ENCODE measurements around the gene THBS1. TPM values are rescaled to one million over a fixed set of nuclear protein-coding genes. Genes with fewer than 3 reads are reported as not detected.

Gene THBS1
- total RNA-seq = 1 to 10 TPM in 1 of 2 donors, under 1 TPM in 1; 0.66 to 3.5 TPM

- peak; percentile 49 for ATAC-seq (replicated peaks)
- peak within 1 kb of the TSS; percentile 70 for H3K4me3 Mint-ChIP-seq
- no peaks in the 10 kb centered on the region for H3K9me3 Mint-ChIP-seq
- H3K4me1 Mint-ChIP-seq = peaks cover 12% of the 10 kb centered on the region
- H3K27me3 Mint-ChIP-seq = peaks cover 20% of the 10 kb centered on the region
- H3K36me3 Mint-ChIP-seq (ENCODE audit: low read depth) = no peaks in the 10 kb centered on the region
- H3K27ac Mint-ChIP-seq = no peak within 1 kb of the TSS
These were observed at the start of gene THBS1 for GRCh38 chr15:39580485-39581241. TSS of gene THBS1 (plus strand) at chr15:39581079. CDS start at chr15:39581858, 779 bp downstream.

- Mint-ChIP-seq H3K27me3 (peaks cover 15% of the 10 kb centered on the region), H3K9me3 (no peaks in the 10 kb centered on the region), H3K36me3 (ENCODE audit: low read depth) (no peaks in the 10 kb centered on the region), H3K4me1 (no peaks in the 10 kb centered on the region), H3K4me3 (no peak overlapping the region), H3K27ac (no peak overlapping the region)
- ATAC-seq (replicated peaks) = no peak
These were observed 45.9 kb upstream of the THBS1 start for GRCh38 chr15:39534996-39535395.

- Mint-ChIP-seq H3K36me3 (ENCODE audit: low read depth) (no peaks in the 10 kb centered on the region), H3K9me3 (no peaks in the 10 kb centered on the region), H3K4me1 (no peaks in the 10 kb centered on the region), H3K27ac (no peak overlapping the region), H3K27me3 (peaks cover 10% of the 10 kb centered on the region), H3K4me3 (no peak overlapping the region)
- ATAC-seq (replicated peaks) = no peak
These were observed 45.4 kb upstream of the THBS1 start for GRCh38 chr15:39535466-39535865.

GRCh38 chr15:39538936-39539335 lies 41.9 kb upstream of the THBS1 start:
- no peaks in the 10 kb centered on the region for H3K9me3 Mint-ChIP-seq
- no peaks in the 10 kb centered on the region for H3K4me1 Mint-ChIP-seq
- H3K27ac Mint-ChIP-seq = no peak overlapping the region
- ATAC-seq (replicated peaks) = no peak
- H3K36me3 Mint-ChIP-seq (ENCODE audit: low read depth) = no peaks in the 10 kb centered on the region
- H3K4me3 Mint-ChIP-seq = no peak overlapping the region
- peaks cover 20% of the 10 kb centered on the region for H3K27me3 Mint-ChIP-seq

- H3K36me3 Mint-ChIP-seq (ENCODE audit: low read depth) = no peaks in the 10 kb centered on the region
- peaks cover 15% of the 10 kb centered on the region for H3K27me3 Mint-ChIP-seq
- no peak overlapping the region for H3K27ac Mint-ChIP-seq
- no peaks in the 10 kb centered on the region for H3K4me1 Mint-ChIP-seq
- H3K9me3 Mint-ChIP-seq = no peaks in the 10 kb centered on the region
- no peak overlapping the region for H3K4me3 Mint-ChIP-seq
- ATAC-seq (replicated peaks) = no peak
These were observed 41.4 kb upstream of the THBS1 start for GRCh38 chr15:39539466-39539865.

- no peak overlapping the region for H3K27ac Mint-ChIP-seq
- H3K36me3 Mint-ChIP-seq (ENCODE audit: low read depth) = no peaks in the 10 kb centered on the region
These were observed 40.8 kb upstream of the THBS1 start for GRCh38 chr15:39539973-39540558.

GRCh38 chr15:39542385-39543065 lies 38.4 kb upstream of the THBS1 start:
- Mint-ChIP-seq H3K27ac (no peak overlapping the region), H3K9me3 (no peaks in the 10 kb centered on the region), H3K4me3 (no peak overlapping the region), H3K36me3 (ENCODE audit: low read depth) (no peaks in the 10 kb centered on the region), H3K4me1 (no peaks in the 10 kb centered on the region), H3K27me3 (peaks cover 25% of the 10 kb centered on the region)
- no peak for ATAC-seq (replicated peaks)

More at GRCh38 chr15:39539973-39540558, 40.8 kb upstream of the THBS1 start:
- H3K4me1 Mint-ChIP-seq = no peaks in the 10 kb centered on the region
- H3K4me3 Mint-ChIP-seq = no peak overlapping the region
- no peak for ATAC-seq (replicated peaks)
- peaks cover 18% of the 10 kb centered on the region for H3K27me3 Mint-ChIP-seq
- H3K9me3 Mint-ChIP-seq = no peaks in the 10 kb centered on the region

- Mint-ChIP-seq H3K27ac (no peak overlapping the region), H3K36me3 (ENCODE audit: low read depth) (no peaks in the 10 kb centered on the region), H3K4me1 (no peaks in the 10 kb centered on the region), H3K9me3 (no peaks in the 10 kb centered on the region), H3K4me3 (no peak overlapping the region), H3K27me3 (peaks cover 29% of the 10 kb centered on the region)
- no peak for ATAC-seq (replicated peaks)
These were observed 37.2 kb upstream of the THBS1 start for GRCh38 chr15:39543651-39544050.

- no peaks in the 10 kb centered on the region for H3K4me1 Mint-ChIP-seq
- no peaks in the 10 kb centered on the region for H3K36me3 Mint-ChIP-seq (ENCODE audit: low read depth)
- no peaks in the 10 kb centered on the region for H3K9me3 Mint-ChIP-seq
- H3K27me3 Mint-ChIP-seq = peaks cover 29% of the 10 kb centered on the region
- H3K27ac Mint-ChIP-seq = no peak overlapping the region
- H3K4me3 Mint-ChIP-seq = no peak overlapping the region
- no peak for ATAC-seq (replicated peaks)
These were observed 34.0 kb upstream of the THBS1 start for GRCh38 chr15:39546842-39547241.

- peaks cover 19% of the 10 kb centered on the region for H3K27me3 Mint-ChIP-seq
- H3K9me3 Mint-ChIP-seq = no peaks in the 10 kb centered on the region
- no peak overlapping the region for H3K27ac Mint-ChIP-seq
- no peak overlapping the region for H3K4me3 Mint-ChIP-seq
- no peak for ATAC-seq (replicated peaks)
- H3K36me3 Mint-ChIP-seq (ENCODE audit: low read depth) = no peaks in the 10 kb centered on the region
- no peaks in the 10 kb centered on the region for H3K4me1 Mint-ChIP-seq
These were observed 32.3 kb upstream of the THBS1 start for GRCh38 chr15:39548561-39548960.

- Mint-ChIP-seq H3K4me3 (no peak overlapping the region), H3K36me3 (ENCODE audit: low read depth) (no peaks in the 10 kb centered on the region), H3K27ac (no peak overlapping the region), H3K9me3 (no peaks in the 10 kb centered on the region), H3K27me3 (peaks cover 12% of the 10 kb centered on the region), H3K4me1 (no peaks in the 10 kb centered on the region)
- no peak for ATAC-seq (replicated peaks)
These were observed 31.0 kb upstream of the THBS1 start for GRCh38 chr15:39549912-39550311.

GRCh38 chr15:39551476-39551875 lies 29.4 kb upstream of the THBS1 start:
- ATAC-seq (replicated peaks) = no peak
- no peak overlapping the region for H3K4me3 Mint-ChIP-seq
- H3K36me3 Mint-ChIP-seq (ENCODE audit: low read depth) = no peaks in the 10 kb centered on the region
- H3K27ac Mint-ChIP-seq = no peak overlapping the region
- H3K4me1 Mint-ChIP-seq = no peaks in the 10 kb centered on the region
- H3K27me3 Mint-ChIP-seq = peaks cover 7% of the 10 kb centered on the region
- no peaks in the 10 kb centered on the region for H3K9me3 Mint-ChIP-seq

- Mint-ChIP-seq H3K4me1 (no peaks in the 10 kb centered on the region), H3K27me3 (peaks cover 5% of the 10 kb centered on the region), H3K4me3 (no peak overlapping the region), H3K9me3 (no peaks in the 10 kb centered on the region), H3K36me3 (ENCODE audit: low read depth) (no peaks in the 10 kb centered on the region), H3K27ac (no peak overlapping the region)
- no peak for ATAC-seq (replicated peaks)
These were observed 28.3 kb upstream of the THBS1 start for GRCh38 chr15:39552556-39552955.

- no peaks in the 10 kb centered on the region for H3K4me1 Mint-ChIP-seq
- H3K4me3 Mint-ChIP-seq = no peak overlapping the region
- no peak for ATAC-seq (replicated peaks)
- no peaks in the 10 kb centered on the region for H3K36me3 Mint-ChIP-seq (ENCODE audit: low read depth)
- H3K27me3 Mint-ChIP-seq = no peaks in the 10 kb centered on the region
- no peaks in the 10 kb centered on the region for H3K9me3 Mint-ChIP-seq
- no peak overlapping the region for H3K27ac Mint-ChIP-seq
These were observed 26.8 kb upstream of the THBS1 start for GRCh38 chr15:39553947-39554693.

All from activated T-helper 17 cell treated with anti-CD3 and anti-CD28 coated beads, Interleukin-2, amount 50 U/mL, for 72 hours (primary cell).